Panc1 (cell line): Measurements from ENCODE around the gene TMEM253.

Source experiments
- CTCF ChIP-seq: fragments of 450-650 bp; IDR thresholded peaks from 2 replicates; pipeline ENCODE4 v1.5.1; 2017; ENCODE audit warnings: mild to moderate bottlenecking
- POLR2AphosphoS5 ChIP-seq: IDR thresholded peaks from 2 replicates; pipeline ENCODE4 v1.6.1; 2012; ENCODE audit warnings: mild to moderate bottlenecking, low read depth, low read length, moderate library complexity
- SIN3A ChIP-seq: IDR thresholded peaks from 2 replicates; pipeline ENCODE4 v1.6.1; 2012; ENCODE audit warnings: low read depth, mild to moderate bottlenecking, low read length, moderate library complexity, borderline replicate concordance; ENCODE audit not compliant: insufficient read depth

DNA sequence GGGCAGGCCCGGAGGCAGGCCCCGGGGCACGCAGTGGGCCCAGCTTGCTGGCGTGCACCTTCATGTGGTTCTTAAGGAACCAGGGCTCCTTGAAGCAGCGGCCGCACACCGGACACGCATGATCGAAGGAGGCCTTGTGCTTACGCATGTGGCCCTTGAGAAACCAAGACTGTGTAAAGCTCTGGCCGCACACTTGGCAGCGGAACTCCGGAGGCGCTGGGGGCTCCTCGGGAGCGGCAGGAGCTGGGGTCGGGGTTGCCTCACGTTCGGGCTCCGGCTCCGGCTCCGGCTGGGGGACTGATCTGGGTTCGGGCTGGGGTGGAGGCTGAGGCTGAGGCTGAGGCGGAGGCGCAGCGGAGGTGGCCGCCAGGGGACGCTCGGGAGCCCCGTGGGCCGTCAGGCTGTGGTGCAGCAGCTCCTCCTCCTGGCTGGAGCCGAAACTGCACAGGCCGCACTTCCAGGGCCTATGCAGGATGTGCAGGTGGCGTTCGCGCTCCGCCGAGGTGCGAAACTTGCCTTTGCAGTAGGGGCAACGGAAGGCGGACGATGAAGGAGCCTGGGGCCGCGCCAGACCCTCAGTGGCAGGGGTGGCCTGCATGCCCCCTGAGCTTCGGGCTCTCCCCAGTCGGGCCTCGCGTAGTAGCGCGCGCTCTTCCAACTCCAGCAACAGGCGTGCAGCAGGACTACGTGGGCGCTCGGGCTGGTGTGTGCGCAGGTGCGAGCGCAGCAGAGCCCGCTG lies 8.4 kb upstream of the TMEM253 start:
- TF ChIP-seq CTCF = peak; percentile 100
- no peak for TF ChIP-seq SIN3A
- TF ChIP-seq POLR2AphosphoS5 = peak; percentile 29; the same call in 1 of the 2 replicates
